PFSK-1 (cell line): ENCODE data around the gene TARM1.

Source experiments
- FOXP2 ChIP-seq: optimal IDR thresholded peaks from 2 replicates; pipeline ENCODE3; 2011; ENCODE audit warnings: borderline replicate concordance, control low read depth, inconsistent platforms; ENCODE audit not compliant: insufficient read depth; ENCODE audit errors: extremely low read length, extremely low read depth
- POLR2AphosphoS5 ChIP-seq: IDR thresholded peaks from 2 replicates; pipeline ENCODE4 v1.6.1; 2012; ENCODE audit warnings: low read depth, mild to moderate bottlenecking, control low read depth, low read length, moderate library complexity
- SIN3A ChIP-seq: IDR thresholded peaks from 2 replicates; pipeline ENCODE4 v1.6.1; 2012; ENCODE audit warnings: mild to moderate bottlenecking, low read length, moderate library complexity, borderline replicate concordance; ENCODE audit not compliant: insufficient read depth
- TAF1 ChIP-seq: IDR thresholded peaks from 2 replicates; pipeline ENCODE4 v1.6.1; 2012; ENCODE audit warnings: low read length, control low read depth, borderline replicate concordance; ENCODE audit not compliant: insufficient read depth
- TF ChIP-seq, protein P1 (sequence below), 2 experiments: IDR thresholded peaks; 2 replicates each; pipeline versions ENCODE4 v1.6.1 to v1.8.0; 2011 to 2012; ENCODE audit warnings: low read depth in 2 of 2, low read length in 2 of 2, control low read depth in 1 of 2, inconsistent platforms in 1 of 2, mild to moderate bottlenecking in 1 of 2, moderate library complexity in 1 of 2; ENCODE audit not compliant: insufficient read depth in 1 of 2

Gene TARM1

DNA sequence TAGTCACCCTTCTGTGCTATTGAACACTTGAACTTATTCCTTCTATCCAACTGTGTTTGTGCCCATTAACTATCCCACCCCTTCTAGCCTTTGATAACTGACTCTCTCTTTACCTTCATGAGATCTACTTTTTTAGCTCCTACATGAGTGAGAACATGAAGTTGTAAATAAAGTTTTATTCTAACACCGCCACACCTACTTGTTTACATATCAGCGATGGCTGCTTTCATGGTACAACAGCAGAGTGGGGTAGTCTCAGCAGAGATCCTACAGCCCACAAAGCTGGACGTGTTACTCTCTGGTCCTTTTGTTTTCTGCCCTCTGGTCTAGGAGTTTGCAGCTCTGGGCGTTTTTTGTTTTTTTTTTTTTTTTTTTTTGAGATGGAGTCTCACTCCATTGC is 41.2 kb downstream of the TARM1 start:
- no peak for TF ChIP-seq TAF1

DNA sequence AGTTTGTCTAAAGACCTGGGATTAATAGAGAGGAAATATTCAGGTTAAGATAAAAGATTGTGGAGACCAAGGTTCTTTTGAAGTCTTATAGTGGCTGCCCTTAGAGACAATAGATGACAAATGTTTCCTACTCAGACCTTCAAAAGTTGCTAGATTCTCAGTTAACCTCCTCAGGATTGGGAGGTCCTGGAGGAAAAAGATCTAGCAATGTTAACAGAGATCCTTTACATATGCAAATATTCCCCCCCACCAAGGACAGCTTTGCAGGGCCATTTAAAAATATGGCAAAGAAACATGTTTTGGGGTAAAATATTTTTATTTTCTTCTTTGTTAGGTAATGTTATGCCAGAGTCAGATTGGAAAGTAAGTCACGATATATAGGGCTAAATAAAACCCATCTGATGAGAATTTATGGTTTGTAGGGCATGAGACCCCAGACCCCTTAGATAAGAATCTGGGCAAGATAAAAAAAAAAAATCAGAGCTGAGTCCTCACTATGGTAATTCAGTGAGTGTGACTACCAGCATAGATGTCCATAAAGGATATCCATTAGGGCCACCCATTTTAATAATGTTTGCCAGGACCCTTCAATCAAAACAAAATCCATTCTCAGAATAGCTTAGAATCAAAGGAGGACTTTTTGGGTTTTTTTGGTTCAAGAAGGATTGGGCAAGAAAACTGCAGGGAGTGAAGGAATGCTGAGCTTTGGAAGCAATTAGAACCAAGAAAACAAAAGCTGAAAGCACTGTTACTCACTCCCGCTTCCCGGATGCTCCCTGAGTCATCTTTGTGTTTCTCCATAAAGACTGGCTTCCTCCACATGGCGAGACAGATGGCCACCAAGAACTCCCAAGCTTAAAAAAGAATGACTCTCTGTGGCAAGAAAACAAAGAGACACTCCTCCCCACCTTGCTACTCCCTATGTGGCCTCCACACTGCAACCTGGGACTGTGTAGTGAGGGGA is 45.7 kb downstream of the TARM1 start:
- no peak for TF ChIP-seq POLR2AphosphoS5
- TF ChIP-seq TAF1: no peak
- TF ChIP-seq, protein P1, sequence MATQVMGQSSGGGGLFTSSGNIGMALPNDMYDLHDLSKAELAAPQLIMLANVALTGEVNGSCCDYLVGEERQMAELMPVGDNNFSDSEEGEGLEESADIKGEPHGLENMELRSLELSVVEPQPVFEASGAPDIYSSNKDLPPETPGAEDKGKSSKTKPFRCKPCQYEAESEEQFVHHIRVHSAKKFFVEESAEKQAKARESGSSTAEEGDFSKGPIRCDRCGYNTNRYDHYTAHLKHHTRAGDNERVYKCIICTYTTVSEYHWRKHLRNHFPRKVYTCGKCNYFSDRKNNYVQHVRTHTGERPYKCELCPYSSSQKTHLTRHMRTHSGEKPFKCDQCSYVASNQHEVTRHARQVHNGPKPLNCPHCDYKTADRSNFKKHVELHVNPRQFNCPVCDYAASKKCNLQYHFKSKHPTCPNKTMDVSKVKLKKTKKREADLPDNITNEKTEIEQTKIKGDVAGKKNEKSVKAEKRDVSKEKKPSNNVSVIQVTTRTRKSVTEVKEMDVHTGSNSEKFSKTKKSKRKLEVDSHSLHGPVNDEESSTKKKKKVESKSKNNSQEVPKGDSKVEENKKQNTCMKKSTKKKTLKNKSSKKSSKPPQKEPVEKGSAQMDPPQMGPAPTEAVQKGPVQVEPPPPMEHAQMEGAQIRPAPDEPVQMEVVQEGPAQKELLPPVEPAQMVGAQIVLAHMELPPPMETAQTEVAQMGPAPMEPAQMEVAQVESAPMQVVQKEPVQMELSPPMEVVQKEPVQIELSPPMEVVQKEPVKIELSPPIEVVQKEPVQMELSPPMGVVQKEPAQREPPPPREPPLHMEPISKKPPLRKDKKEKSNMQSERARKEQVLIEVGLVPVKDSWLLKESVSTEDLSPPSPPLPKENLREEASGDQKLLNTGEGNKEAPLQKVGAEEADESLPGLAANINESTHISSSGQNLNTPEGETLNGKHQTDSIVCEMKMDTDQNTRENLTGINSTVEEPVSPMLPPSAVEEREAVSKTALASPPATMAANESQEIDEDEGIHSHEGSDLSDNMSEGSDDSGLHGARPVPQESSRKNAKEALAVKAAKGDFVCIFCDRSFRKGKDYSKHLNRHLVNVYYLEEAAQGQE (IDR thresholded peaks at IDR 0.05; ENCODE audit: insufficient read depth in 1 of 2, low read depth in 2 of 2, low read length in 2 of 2): no peak
- TF ChIP-seq SIN3A: no peak
- no peak for TF ChIP-seq FOXP2

DNA sequence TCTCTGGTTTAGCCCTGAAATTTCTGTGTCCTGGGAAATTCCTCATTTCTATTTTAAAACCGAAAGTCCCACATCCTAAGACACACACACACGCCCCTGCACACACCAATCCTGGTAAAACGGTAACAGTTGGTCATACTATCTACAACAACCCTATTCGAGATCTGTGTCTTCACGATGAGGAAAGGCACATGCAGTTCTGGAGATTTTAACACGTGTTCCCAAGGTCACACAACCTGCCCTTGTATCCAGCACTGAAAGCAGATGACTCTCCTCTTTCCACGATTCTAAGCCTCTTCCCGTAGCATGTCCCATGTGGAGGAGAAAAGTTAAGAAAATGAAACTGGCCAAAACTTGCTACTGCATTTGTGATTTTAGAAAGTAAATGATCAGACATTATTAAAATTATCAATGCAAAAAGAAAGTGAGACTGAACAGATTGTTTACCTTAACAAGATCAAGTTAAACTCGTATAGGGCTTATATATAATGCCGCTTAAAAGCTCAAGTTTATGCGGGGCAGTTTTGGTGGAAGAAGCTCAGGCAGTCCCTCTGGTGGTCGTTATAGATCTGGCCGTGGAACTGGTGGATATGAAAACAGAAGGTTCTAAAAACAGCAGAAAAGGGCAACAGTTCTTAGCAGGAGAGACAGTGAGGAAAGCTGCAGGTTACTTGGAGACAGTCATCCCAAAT is 50.1 kb downstream of the TARM1 start:
- no peak for TF ChIP-seq TAF1
- TF ChIP-seq, protein P1 (IDR thresholded peaks at IDR 0.05; ENCODE audit: insufficient read depth in 1 of 2, low read depth in 2 of 2, low read length in 2 of 2): no peak
- no peak for TF ChIP-seq SIN3A
- TF ChIP-seq POLR2AphosphoS5: no peak
- TF ChIP-seq FOXP2: no peak

DNA sequence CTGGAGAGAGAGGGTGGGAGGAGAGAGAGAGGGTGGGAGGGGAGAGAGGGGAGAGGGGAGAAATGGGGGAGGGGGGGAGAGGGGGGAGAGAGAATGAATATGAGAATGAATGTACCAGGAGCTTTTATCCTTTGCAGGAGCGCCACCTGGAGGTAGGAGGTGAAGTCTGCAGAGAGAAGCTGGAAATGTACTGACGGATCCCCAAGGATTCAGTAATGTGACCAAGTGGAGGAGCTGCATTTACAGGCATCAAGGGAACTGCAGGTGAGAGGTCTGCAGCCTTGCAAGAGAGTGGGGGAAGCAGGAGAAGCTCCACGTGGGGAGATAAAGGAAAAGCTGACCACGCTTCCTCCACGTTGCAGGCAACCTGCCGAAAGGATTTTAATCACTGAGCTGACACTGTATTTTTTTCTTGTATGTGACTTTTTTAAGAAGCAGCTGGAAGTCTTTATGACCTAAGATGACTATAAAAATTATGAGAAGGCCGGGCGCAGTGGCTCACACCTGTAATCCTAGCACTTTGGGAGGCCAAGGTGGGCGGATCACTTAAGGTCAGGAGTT is 51.2 kb downstream of the TARM1 start:
- TF ChIP-seq SIN3A (no peak), POLR2AphosphoS5 (no peak), TAF1 (no peak)
- TF ChIP-seq, protein P1 (IDR thresholded peaks at IDR 0.05; ENCODE audit: insufficient read depth in 1 of 2, low read depth in 2 of 2, low read length in 2 of 2): no peak

DNA sequence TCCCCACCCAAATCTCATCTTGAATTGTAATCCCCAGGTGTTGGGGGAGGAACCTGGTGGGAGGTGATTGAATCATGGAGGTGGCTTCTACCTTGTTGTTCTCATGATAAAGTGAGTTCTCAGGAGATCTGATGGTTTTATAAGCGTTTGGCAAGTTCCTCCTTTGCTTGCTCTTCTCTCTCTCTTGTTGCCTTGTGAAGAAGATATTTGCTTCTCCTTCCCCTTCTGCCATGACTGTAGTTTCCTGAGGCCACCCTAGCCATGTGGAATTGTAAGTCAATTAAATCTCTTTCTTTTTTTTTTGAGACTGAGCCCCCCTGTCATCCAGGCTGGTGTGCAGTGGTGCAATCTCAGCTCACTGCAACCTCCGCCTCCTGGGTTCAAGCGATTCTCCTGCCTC is 51.9 kb downstream of the TARM1 start:
- TF ChIP-seq FOXP2 (no peak), TAF1 (no peak), POLR2AphosphoS5 (no peak), SIN3A (no peak)
- TF ChIP-seq, protein P1 (IDR thresholded peaks at IDR 0.05; ENCODE audit: insufficient read depth in 1 of 2, low read depth in 2 of 2, low read length in 2 of 2): no peak
